T-helper 1 cell treated with Interleukin-12 subunit alpha and Interleukin-12 subunit beta and Interleukin-4 antibody, amounts not matched to agents 30 μg/mL and 1 μg/mL, for 36 hours (primary cell): Measurements from ENCODE around the gene CTNNA2.

Source experiments
- H3K27ac Mint-ChIP-seq: one replicate; pipeline ENCODE4 v1.8.0; 2021; ENCODE audit warnings: mild to moderate bottlenecking, mixed read lengths
- H3K27me3 Mint-ChIP-seq: one replicate; pipeline ENCODE4 v1.8.0; 2021; ENCODE audit warnings: low read depth, mixed read lengths
- H3K36me3 Mint-ChIP-seq: one replicate; pipeline ENCODE4 v1.8.0; 2021; ENCODE audit warnings: low read depth, mixed read lengths
- H3K4me1 Mint-ChIP-seq: one replicate; pipeline ENCODE4 v1.8.0; 2021; ENCODE audit warnings: low read depth, mixed read lengths
- H3K4me3 Mint-ChIP-seq: one replicate; pipeline ENCODE4 v1.8.0; 2021; ENCODE audit warnings: mild to moderate bottlenecking, moderate library complexity, mixed read lengths
- H3K9me3 Mint-ChIP-seq: one replicate; pipeline ENCODE4 v1.8.0; 2021; ENCODE audit warnings: mixed read lengths

The CTNNA2 gene

GRCh38 chr2:80610108-80610507 lies 1097.3 kb downstream of the CTNNA2 start:
- Mint-ChIP-seq H3K4me3 (no peak overlapping the region), H3K36me3 (no peaks in the 10 kb centered on the region), H3K27me3 (no peaks in the 10 kb centered on the region), H3K4me1 (no peaks in the 10 kb centered on the region), H3K27ac (no peak overlapping the region), H3K9me3 (peaks cover 18% of the 10 kb centered on the region)

- Mint-ChIP-seq H3K4me3 (no peak overlapping the region), H3K27me3 (no peaks in the 10 kb centered on the region), H3K9me3 (peaks cover 17% of the 10 kb centered on the region), H3K36me3 (no peaks in the 10 kb centered on the region), H3K4me1 (no peaks in the 10 kb centered on the region), H3K27ac (no peak overlapping the region)
These were observed 1108.8 kb downstream of the CTNNA2 start for GRCh38 chr2:80621656-80622055.

GRCh38 chr2:80624062-80624461 lies 1111.2 kb downstream of the CTNNA2 start:
- H3K9me3 Mint-ChIP-seq, result peaks cover 19% of the 10 kb centered on the region
- H3K36me3 Mint-ChIP-seq, result no peaks in the 10 kb centered on the region
- no peaks in the 10 kb centered on the region for H3K27me3 Mint-ChIP-seq
- H3K4me3 Mint-ChIP-seq, result no peak overlapping the region
- H3K4me1 Mint-ChIP-seq, result no peaks in the 10 kb centered on the region
- no peak overlapping the region for H3K27ac Mint-ChIP-seq

GRCh38 chr2:80634590-80634989 lies 1121.7 kb downstream of the CTNNA2 start:
- no peak overlapping the region for H3K27ac Mint-ChIP-seq
- H3K36me3 Mint-ChIP-seq, result no peaks in the 10 kb centered on the region
- H3K9me3 Mint-ChIP-seq, result peaks cover 18% of the 10 kb centered on the region
- H3K4me1 Mint-ChIP-seq, result no peaks in the 10 kb centered on the region
- no peak overlapping the region for H3K4me3 Mint-ChIP-seq
- H3K27me3 Mint-ChIP-seq, result no peaks in the 10 kb centered on the region

- Mint-ChIP-seq H3K4me1 (no peaks in the 10 kb centered on the region), H3K27me3 (no peaks in the 10 kb centered on the region), H3K27ac (no peak overlapping the region), H3K9me3 (peaks cover 31% of the 10 kb centered on the region), H3K4me3 (no peak overlapping the region), H3K36me3 (no peaks in the 10 kb centered on the region)
These were observed 1125.9 kb downstream of the CTNNA2 start for GRCh38 chr2:80638783-80639182.

GRCh38 chr2:80642465-80642864 lies 1129.6 kb downstream of the CTNNA2 start:
- Mint-ChIP-seq H3K4me1 (no peaks in the 10 kb centered on the region), H3K36me3 (no peaks in the 10 kb centered on the region)

GRCh38 chr2:80643598-80643997 lies 1130.7 kb downstream of the CTNNA2 start:
- no peak overlapping the region for H3K4me3 Mint-ChIP-seq
- H3K9me3 Mint-ChIP-seq, result peaks cover 34% of the 10 kb centered on the region
- no peaks in the 10 kb centered on the region for H3K36me3 Mint-ChIP-seq
- H3K4me1 Mint-ChIP-seq, result no peaks in the 10 kb centered on the region
- H3K27me3 Mint-ChIP-seq, result no peaks in the 10 kb centered on the region
- H3K27ac Mint-ChIP-seq, result no peak overlapping the region

More at GRCh38 chr2:80642465-80642864, 1129.6 kb downstream of the CTNNA2 start:
- Mint-ChIP-seq H3K27me3 (no peaks in the 10 kb centered on the region), H3K4me3 (no peak overlapping the region), H3K27ac (no peak overlapping the region), H3K9me3 (peaks cover 34% of the 10 kb centered on the region)

GRCh38 chr2:80651435-80651834 lies 1138.6 kb downstream of the CTNNA2 start:
- H3K4me1 Mint-ChIP-seq, result no peaks in the 10 kb centered on the region

GRCh38 chr2:80655265-80655664 lies 1142.4 kb downstream of the CTNNA2 start:
- no peaks in the 10 kb centered on the region for H3K36me3 Mint-ChIP-seq
- H3K9me3 Mint-ChIP-seq, result peaks cover 21% of the 10 kb centered on the region
- no peak overlapping the region for H3K4me3 Mint-ChIP-seq
- no peaks in the 10 kb centered on the region for H3K27me3 Mint-ChIP-seq
- no peaks in the 10 kb centered on the region for H3K4me1 Mint-ChIP-seq
- no peak overlapping the region for H3K27ac Mint-ChIP-seq

More at GRCh38 chr2:80651435-80651834, 1138.6 kb downstream of the CTNNA2 start:
- H3K27ac Mint-ChIP-seq, result no peak overlapping the region
- peaks cover 18% of the 10 kb centered on the region for H3K9me3 Mint-ChIP-seq
- H3K27me3 Mint-ChIP-seq, result no peaks in the 10 kb centered on the region
- H3K4me3 Mint-ChIP-seq, result no peak overlapping the region
- no peaks in the 10 kb centered on the region for H3K36me3 Mint-ChIP-seq

- Mint-ChIP-seq H3K9me3 (peaks cover 16% of the 10 kb centered on the region), H3K4me3 (no peak overlapping the region), H3K27me3 (no peaks in the 10 kb centered on the region), H3K36me3 (no peaks in the 10 kb centered on the region), H3K4me1 (no peaks in the 10 kb centered on the region), H3K27ac (no peak overlapping the region)
These were observed 1157.9 kb downstream of the CTNNA2 start for GRCh38 chr2:80670763-80671162.

GRCh38 chr2:80687524-80687923 lies 1174.7 kb downstream of the CTNNA2 start:
- Mint-ChIP-seq H3K4me1 (no peaks in the 10 kb centered on the region), H3K9me3 (peaks cover 5% of the 10 kb centered on the region), H3K27ac (no peak overlapping the region), H3K36me3 (no peaks in the 10 kb centered on the region), H3K4me3 (no peak overlapping the region), H3K27me3 (no peaks in the 10 kb centered on the region)

GRCh38 chr2:80689106-80689505 lies 1176.3 kb downstream of the CTNNA2 start:
- H3K27me3 Mint-ChIP-seq, result no peaks in the 10 kb centered on the region
- H3K27ac Mint-ChIP-seq, result no peak overlapping the region
- no peaks in the 10 kb centered on the region for H3K36me3 Mint-ChIP-seq
- H3K4me1 Mint-ChIP-seq, result no peaks in the 10 kb centered on the region
- H3K4me3 Mint-ChIP-seq, result no peak overlapping the region
- peaks cover 17% of the 10 kb centered on the region for H3K9me3 Mint-ChIP-seq
